Measurements from ENCODE around the gene BANF2.

DNA sequence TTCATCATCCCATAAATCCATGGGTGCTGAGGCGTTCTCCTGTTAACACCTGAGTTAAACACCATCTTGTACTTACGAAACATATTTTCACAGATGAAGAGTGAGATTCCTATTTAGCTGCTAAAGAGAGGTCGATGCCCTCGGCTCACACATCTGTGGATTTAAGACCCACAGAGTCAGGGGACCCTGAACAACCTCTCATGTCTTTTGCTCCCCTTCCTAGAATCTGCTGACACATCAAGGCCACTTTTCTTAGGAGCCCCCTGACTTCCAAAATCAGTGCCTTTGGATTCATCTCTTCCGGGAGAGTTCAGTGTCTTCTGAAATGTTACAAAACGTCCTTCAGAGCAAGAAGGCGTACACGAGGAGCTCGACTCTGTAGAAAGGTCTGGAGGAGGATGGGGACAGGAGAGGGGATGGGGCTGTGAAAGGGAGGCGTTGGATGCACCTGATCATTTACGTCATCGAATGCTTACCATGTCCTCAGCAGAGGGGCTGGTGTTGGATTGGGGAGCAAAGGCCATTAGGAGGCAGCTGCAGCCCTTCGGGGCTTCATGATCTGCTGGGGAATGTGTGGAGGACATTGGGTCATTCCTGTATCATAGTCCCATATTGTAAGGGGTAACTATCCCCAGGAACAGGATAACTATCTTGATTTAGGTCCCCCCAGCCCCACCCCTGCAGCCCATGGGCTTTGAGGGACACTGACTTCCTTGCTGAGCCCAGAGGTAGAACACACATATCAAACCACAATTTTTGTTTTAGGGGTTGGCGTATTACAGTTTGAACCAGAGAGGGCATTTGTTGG is 22.9 kb downstream of the BANF2 start:
- TF ChIP-seq, protein P1, sequence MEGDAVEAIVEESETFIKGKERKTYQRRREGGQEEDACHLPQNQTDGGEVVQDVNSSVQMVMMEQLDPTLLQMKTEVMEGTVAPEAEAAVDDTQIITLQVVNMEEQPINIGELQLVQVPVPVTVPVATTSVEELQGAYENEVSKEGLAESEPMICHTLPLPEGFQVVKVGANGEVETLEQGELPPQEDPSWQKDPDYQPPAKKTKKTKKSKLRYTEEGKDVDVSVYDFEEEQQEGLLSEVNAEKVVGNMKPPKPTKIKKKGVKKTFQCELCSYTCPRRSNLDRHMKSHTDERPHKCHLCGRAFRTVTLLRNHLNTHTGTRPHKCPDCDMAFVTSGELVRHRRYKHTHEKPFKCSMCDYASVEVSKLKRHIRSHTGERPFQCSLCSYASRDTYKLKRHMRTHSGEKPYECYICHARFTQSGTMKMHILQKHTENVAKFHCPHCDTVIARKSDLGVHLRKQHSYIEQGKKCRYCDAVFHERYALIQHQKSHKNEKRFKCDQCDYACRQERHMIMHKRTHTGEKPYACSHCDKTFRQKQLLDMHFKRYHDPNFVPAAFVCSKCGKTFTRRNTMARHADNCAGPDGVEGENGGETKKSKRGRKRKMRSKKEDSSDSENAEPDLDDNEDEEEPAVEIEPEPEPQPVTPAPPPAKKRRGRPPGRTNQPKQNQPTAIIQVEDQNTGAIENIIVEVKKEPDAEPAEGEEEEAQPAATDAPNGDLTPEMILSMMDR (IDR thresholded peaks at IDR 0.05): no peak
- TF ChIP-seq ZFX (IDR thresholded peaks at IDR 0.05; ENCODE audit: borderline replicate concordance): no peak

Data from 22Rv1 (cell line).